OCI-LY3 (cell line): ENCODE data around the gene ARMH3.

Experiments
- H2AFZ ChIP-seq: fragments of 200-600, 300-600 bp; shearing (Covaris generic); 2 replicates; pipeline ENCODE4 v1.6.0; 2014; ENCODE audit warnings: antibody characterized with exemption, low read depth, low read length
- H3K27ac ChIP-seq: fragments of 200-600, 300-600 bp; sonication (generic); 2 replicates; pipeline ENCODE4 v1.5.1; 2014; ENCODE audit warnings: mild to moderate bottlenecking, low read length, moderate library complexity, mixed read lengths
- H3K27me3 ChIP-seq: fragments of 200-600, 300-600 bp; sonication (generic); 2 replicates; pipeline ENCODE4 v1.6.1; 2014; ENCODE audit warnings: low read depth, low read length, mixed read lengths
- H3K36me3 ChIP-seq: fragments of 200-600, 300-600 bp; sonication (generic); replicated peaks from 2 replicates; pipeline ENCODE3; 2014; ENCODE audit warnings: low read depth, low read length, mixed read lengths
- H3K4me1 ChIP-seq: fragments of 300-600, 200-600 bp; sonication (generic); 2 replicates; pipeline ENCODE4 v1.6.1; 2014; ENCODE audit warnings: low read length, mixed read lengths
- H3K4me2 ChIP-seq: fragments of 200-600, 300-600 bp; sonication (generic); 2 replicates; pipeline ENCODE4 v1.6.1; 2014; ENCODE audit warnings: low read length, mixed read lengths
- H3K4me3 ChIP-seq: fragments of 300-600, 200-600 bp; sonication (generic); 2 replicates; pipeline ENCODE4 v1.5.1; 2014; ENCODE audit warnings: antibody characterized with exemption, mild to moderate bottlenecking, low read length, moderate library complexity
- H3K79me2 ChIP-seq: fragments of 300-600, 200-600 bp; shearing (Covaris generic); 2 replicates; pipeline ENCODE4 v1.6.1; 2014; ENCODE audit warnings: mild to moderate bottlenecking, low read length, mixed read lengths
- H3K9ac ChIP-seq: fragments of 300-600, 200-600 bp; shearing (Covaris generic); 2 replicates; pipeline ENCODE4 v1.6.0; 2014; ENCODE audit warnings: mild to moderate bottlenecking, low read length, moderate library complexity
- H3K9me3 ChIP-seq: fragments of 200-600, 300-600 bp; shearing (Covaris generic); 2 replicates; pipeline ENCODE4 v1.6.1; 2014; ENCODE audit warnings: low read length, mixed read lengths; ENCODE audit not compliant: insufficient read depth
- H4K20me1 ChIP-seq: fragments of 200-600, 300-600 bp; sonication (generic); 2 replicates; pipeline ENCODE4 v1.6.1; 2016; ENCODE audit warnings: low read length, mixed read lengths; ENCODE audit not compliant: insufficient read depth
- CTCF ChIP-seq: fragments of 200-600, 300-600 bp; sonication (generic); IDR thresholded peaks from 2 replicates; pipeline ENCODE4 v1.5.1; 2014; ENCODE audit warnings: antibody characterized with exemption, low read length, low read depth
- EZH2phosphoT487 ChIP-seq: fragments of 200-600 bp; shearing (Covaris generic); IDR thresholded peaks from 2 replicates; pipeline ENCODE4 v1.6.1; 2018; ENCODE audit warnings: antibody characterized with exemption, mixed run types, low read depth

Gene ARMH3

GRCh38 chr10:101832325-101832771 lies 223.6 kb downstream of the ARMH3 start:
- Histone ChIP-seq H3K4me2 (no peak overlapping the region), H3K36me3 (no peaks in the 10 kb centered on the region), H3K27ac (no peak overlapping the region), H2AFZ (no peak overlapping the region), H4K20me1 (peaks cover 5% of the 10 kb centered on the region; the same call in 1 of the 2 replicates), H3K9ac (no peak overlapping the region), H3K79me2 (no peaks in the 10 kb centered on the region), H3K4me1 (peaks cover 16% of the 10 kb centered on the region), H3K27me3 (no peaks in the 10 kb centered on the region), H3K4me3 (no peak overlapping the region), H3K9me3 (no peaks in the 10 kb centered on the region)
- TF ChIP-seq EZH2phosphoT487 (no peak), CTCF (no peak)

DNA sequence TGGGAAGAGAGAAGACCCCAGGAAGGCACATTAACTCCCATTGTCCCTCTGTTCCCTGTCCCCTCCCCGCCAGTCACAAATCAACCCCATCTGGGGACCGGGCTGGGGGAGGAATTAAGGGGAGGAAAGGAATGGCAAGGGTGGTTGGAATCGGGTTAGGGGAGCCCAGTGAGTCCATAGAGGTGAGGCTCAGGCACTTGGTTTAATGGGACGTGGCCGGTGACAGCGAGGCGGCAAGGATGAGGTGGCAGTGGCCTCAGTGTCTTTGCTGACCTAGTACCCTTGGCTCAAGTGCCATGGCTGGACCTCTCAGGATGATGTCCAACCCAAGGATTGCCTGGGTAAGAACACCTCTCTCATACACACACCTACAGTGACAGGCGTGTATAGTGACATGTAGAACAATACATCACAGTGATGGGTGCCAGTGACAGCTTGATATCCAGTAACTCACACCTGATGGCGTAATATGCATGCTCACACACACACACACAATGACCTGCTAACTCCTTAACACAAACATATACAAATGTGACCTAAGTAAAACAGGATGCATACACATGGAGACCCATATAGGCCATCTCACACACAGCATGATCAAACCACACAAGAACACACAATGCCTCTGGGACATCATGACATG lies 224.7 kb downstream of the ARMH3 start:
- Histone ChIP-seq H3K9me3 (no peaks in the 10 kb centered on the region), H3K4me3 (peak overlapping the region; percentile 89), H3K4me1 (peaks cover 16% of the 10 kb centered on the region), H2AFZ (peak overlapping the region; percentile 76; the same call in 1 of the 2 replicates), H3K27me3 (no peaks in the 10 kb centered on the region), H3K79me2 (no peaks in the 10 kb centered on the region), H3K4me2 (peak overlapping the region; percentile 96), H3K36me3 (no peaks in the 10 kb centered on the region), H4K20me1 (peaks cover 5% of the 10 kb centered on the region; the same call in 1 of the 2 replicates), H3K27ac (peak overlapping the region; percentile 52), H3K9ac (peak overlapping the region; percentile 71)
- TF ChIP-seq CTCF (no peak), EZH2phosphoT487 (no peak)

GRCh38 chr10:101830322-101831168 lies 225.4 kb downstream of the ARMH3 start:
- TF ChIP-seq EZH2phosphoT487 (no peak), CTCF (no peak)
- H3K4me2 ChIP-seq, result peak overlapping the region; percentile 96

More at GRCh38 chr10:101830322-101831168, 225.4 kb downstream of the ARMH3 start:
- peak overlapping the region; percentile 76; the same call in 1 of the 2 replicates for H2AFZ ChIP-seq
- H3K9me3 ChIP-seq, result no peaks in the 10 kb centered on the region
- H3K9ac ChIP-seq, result peak overlapping the region; percentile 71
- H3K79me2 ChIP-seq, result no peaks in the 10 kb centered on the region
- H3K36me3 ChIP-seq, result no peaks in the 10 kb centered on the region
- H3K4me3 ChIP-seq, result peak overlapping the region; percentile 89
- H3K4me1 ChIP-seq, result peaks cover 16% of the 10 kb centered on the region
- H3K27ac ChIP-seq, result peak overlapping the region; percentile 52
- H3K27me3 ChIP-seq, result no peaks in the 10 kb centered on the region
- peaks cover 5% of the 10 kb centered on the region; the same call in 1 of the 2 replicates for H4K20me1 ChIP-seq
